GM19455 (cell line): Measurements from ENCODE around the gene NPHP4.
"Not testable (repeated sequence)": the region's sequence is repeated elsewhere in the genome, so short reads cannot be mapped to it uniquely, and the experiment has no call there.

ENCODE experiments used
- ATAC-seq: cut with Tn5 transposase; IDR thresholded peaks from one replicate; pipeline ENCODE4 v1.9.1; 2021; ENCODE audit not compliant: unreplicated experiment

The NPHP4 gene

GRCh38 chr1:5896706-5897660 is 95.2 kb downstream of the NPHP4 start:
- no peak for ATAC-seq

- no peak for ATAC-seq
Observed at GRCh38 chr1:5895446-5896406, 96.5 kb downstream of the NPHP4 start.

- ATAC-seq = not testable (repeated sequence)
Observed at GRCh38 chr1:5893699-5894278, 98.4 kb downstream of the NPHP4 start.

- no peak for ATAC-seq
Observed at GRCh38 chr1:5892329-5892728, 99.9 kb downstream of the NPHP4 start.

- ATAC-seq = no peak
Observed at GRCh38 chr1:5891736-5892135, 100.5 kb downstream of the NPHP4 start.

- no peak for ATAC-seq
Observed at GRCh38 chr1:5891137-5891536, 101.1 kb downstream of the NPHP4 start.

GRCh38 chr1:5890346-5891106 is 101.7 kb downstream of the NPHP4 start:
- ATAC-seq = no peak

GRCh38 chr1:5889901-5890300 is 102.3 kb downstream of the NPHP4 start:
- no peak for ATAC-seq

GRCh38 chr1:5889462-5889861 is 102.8 kb downstream of the NPHP4 start:
- ATAC-seq = no peak

- ATAC-seq = no peak
Observed at GRCh38 chr1:5888606-5889211, 103.5 kb downstream of the NPHP4 start.

- no peak for ATAC-seq
Observed at GRCh38 chr1:5887971-5888361, 104.3 kb downstream of the NPHP4 start.

- no peak for ATAC-seq
Observed at GRCh38 chr1:5887349-5887970, 104.8 kb downstream of the NPHP4 start.

GRCh38 chr1:5886541-5887348 is 105.5 kb downstream of the NPHP4 start:
- ATAC-seq = no peak

- ATAC-seq = no peak
Observed at GRCh38 chr1:5886140-5886483, 106.1 kb downstream of the NPHP4 start.

- ATAC-seq = no peak
Observed at GRCh38 chr1:5885471-5886139, 106.6 kb downstream of the NPHP4 start.

GRCh38 chr1:5884110-5884509 is 108.1 kb downstream of the NPHP4 start:
- ATAC-seq = no peak

- no peak for ATAC-seq
Observed at GRCh38 chr1:5883129-5884048, 108.8 kb downstream of the NPHP4 start.
